Retina (tissue), 1 donor: ENCODE results near the gene APCDD1.
A peak's percentile ranks its signal among the peaks of the same experiment; 100 is the strongest.

ENCODE experiments used
- DNase-seq: peaks from one replicate; pipeline ENCODE4 v3.0.0-alpha.2; 2016

The APCDD1 gene

DNA sequence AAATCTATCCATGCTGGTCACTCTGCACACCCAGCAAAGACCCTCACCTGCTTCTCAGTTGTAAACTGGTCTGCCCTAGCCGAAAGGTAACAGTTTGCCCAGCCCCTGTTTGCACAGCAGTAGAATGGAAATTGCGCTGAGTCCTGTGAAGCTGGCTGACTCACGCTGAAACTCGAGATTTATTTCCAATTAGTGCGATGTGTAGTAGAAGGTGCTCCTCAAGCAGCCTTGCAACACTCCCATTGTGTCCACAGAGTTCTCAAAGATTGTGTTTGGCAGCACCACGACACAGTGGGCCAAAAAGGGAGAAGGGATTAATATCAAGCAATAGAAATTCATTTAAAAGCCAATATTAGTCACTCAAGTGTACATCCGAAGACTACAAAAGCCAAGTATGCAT lies 21.7 kb upstream of the APCDD1 start:
- DNase-seq = no peak

DNA sequence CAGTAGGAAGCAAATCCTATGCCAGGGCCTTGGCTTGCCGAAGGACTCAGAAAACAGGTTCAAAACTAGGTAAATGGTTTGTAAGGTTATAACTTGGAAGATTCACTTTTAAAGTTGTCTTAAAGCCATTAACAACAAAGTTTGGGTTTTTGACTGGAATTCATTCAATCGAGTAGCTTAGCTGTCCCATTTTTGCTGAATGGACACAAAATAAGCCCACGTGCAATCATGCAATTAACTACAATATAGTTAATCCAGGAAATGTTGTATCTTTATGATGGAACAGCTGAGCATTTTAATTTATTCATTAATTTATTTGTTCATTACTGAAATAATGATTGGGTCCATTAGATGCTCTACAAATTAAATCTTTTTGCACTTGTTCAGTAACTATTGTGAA lies 18.3 kb upstream of the APCDD1 start:
- no peak for DNase-seq

DNA sequence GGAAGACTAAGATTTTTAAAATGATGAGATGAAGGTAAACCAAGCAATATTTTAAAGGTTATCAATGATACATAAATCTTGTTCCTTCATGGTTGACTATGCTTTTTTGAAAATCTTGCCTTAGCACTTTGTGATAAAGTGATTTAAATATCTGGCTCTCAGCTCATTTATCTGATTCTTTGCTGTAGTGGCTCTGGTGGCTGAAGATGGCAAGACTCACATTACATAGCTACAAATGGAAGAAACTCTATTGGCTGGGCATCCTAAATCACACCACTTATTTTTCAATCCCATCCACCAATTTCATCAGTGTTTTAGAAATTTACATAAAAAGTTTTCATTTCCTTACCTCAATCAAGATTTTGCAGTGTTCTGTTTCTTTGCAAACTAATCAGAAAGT lies 16.6 kb upstream of the APCDD1 start:
- DNase-seq = no peak

GRCh38 chr18:10439898-10440297 lies 14.5 kb upstream of the APCDD1 start:
- DNase-seq = no peak

DNA sequence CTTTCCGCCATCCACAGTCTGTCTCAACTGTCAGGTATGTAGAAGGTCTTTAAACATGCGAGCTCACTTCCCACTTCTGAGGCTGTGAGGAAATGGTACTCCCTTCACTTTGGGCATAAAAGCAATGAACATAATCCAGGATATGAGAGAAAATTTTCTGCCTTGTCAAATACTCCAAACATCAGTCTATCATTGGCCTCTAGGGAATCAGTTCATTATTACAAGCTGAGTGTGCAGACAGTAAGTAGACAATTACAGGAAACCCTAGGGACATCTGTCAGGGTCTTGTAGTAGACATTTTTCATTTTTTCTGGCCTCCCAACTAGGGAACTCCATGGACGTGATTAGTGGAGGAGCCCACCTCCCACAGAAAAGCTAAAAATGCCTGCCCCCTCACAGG lies 13.6 kb upstream of the APCDD1 start:
- peak; percentile 43 for DNase-seq

GRCh38 chr18:10441472-10441871 lies 13.0 kb upstream of the APCDD1 start:
- no peak for DNase-seq

DNA sequence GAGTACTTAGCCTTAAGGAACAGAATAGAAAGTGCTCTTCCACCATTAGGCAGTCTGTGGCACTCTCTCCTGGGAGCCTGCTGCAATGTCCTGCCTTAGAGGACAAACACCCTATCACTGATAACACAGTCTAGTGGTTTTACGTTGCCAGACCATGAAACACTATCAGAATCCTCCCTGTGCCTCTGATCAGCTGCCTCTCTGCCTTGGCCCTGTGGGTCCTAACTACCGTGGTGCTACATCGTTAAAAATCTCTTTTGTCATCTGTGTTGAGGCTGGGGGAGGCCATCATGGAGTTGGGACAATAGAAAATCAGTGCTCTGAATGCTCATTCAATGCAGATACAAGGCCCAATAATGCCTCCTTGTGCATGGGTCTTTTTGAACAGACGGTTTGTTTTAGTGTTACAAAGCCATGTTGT lies 11.9 kb upstream of the APCDD1 start:
- DNase-seq = peak; percentile 37

DNA sequence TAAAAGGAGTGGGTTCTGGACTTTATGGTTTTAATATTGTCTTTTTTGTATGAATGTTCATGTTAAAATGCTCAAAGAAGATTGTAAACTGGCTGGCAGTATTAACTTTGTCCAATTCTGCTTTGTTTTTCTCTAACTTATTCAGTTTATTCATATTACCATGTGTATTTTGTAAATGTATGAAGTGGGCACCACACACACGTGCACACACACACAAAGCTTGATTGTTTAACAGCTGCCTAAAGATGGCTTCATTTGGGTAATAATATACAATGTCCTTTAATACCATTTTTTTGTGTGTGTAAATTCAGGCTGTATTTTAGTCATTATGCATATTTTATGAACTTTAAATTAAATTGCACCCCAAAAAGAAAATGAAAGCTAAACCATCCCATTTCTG lies 11.4 kb upstream of the APCDD1 start:
- no peak for DNase-seq

DNA sequence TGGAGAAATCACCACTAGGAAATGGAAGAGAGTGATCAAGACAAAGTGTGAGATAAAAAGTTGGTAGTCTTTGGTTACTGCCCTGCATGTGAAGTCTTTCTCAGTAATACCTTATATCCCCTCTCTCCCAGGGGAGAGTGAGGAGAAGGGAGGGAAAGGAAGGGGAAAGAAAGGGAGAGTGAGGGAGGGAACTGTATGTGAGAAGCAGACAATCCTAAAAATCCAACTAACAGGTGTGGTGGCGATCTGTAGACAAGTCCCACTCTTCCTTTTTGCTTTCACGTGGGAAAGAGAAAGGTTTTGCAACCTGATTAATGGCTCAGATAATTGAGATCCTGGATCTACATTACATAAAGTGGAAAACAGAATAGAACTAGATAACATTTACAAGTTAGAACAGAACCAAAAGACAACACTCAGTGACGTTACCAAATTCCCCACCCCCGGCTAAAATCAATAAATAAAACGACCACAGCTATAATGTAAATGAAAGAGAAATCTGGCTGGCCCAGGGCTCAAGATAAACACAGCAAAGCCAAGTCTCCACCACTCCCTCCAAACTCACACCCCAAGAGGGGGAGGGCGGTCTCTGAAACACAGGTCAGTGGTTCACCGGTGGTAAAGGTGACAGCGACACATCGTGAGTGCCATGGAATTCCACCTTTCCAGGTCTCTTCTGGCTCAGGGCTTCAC lies 10.0 kb upstream of the APCDD1 start:
- no peak for DNase-seq

- DNase-seq = no peak
Measured at GRCh38 chr18:10449396-10449795, 5.0 kb upstream of the APCDD1 start.

- DNase-seq = no peak
Measured at GRCh38 chr18:10450986-10451385, 3.4 kb upstream of the APCDD1 start.

- no peak for DNase-seq
Measured at GRCh38 chr18:10453261-10453805, 1.1 kb upstream of the APCDD1 start.

- peak; percentile 82 for DNase-seq
Measured at GRCh38 chr18:10454681-10455557, 484 bp downstream of the APCDD1 start.

DNA sequence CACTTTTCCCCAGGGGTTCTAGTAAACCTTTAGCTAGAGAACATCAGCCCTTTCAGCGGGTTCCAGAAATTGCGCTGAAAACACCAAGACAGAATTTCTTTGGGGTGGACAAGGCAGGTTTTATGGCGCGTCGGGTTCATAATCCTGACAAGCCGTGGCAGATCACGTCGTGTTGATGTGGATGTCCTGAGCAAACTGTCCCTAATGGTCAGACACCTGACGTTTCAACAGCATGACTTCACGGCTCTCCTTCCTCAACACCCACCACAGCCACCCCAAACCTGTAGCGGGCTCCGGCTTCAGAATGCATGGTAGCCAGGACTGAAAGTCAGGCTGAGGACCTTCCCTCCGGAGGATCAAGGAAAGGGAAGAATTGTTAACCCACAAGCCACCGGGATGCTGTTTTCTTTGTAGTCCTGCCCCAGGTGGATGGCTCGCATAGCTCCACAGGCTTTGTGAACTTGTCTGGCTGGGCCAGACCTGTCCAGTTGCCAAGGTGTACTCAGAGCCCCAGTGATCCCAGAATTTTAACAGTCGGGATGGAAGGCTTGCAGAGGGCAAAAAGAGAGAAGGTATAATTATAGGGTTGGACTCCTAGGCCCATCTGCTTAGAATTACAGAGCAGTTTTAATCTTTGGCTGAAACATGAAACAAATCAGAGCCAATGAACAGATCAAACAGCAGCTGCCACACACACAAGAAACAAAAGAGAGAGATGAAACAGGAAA lies 1.5 kb downstream of the APCDD1 start:
- peak; percentile 46 for DNase-seq

DNA sequence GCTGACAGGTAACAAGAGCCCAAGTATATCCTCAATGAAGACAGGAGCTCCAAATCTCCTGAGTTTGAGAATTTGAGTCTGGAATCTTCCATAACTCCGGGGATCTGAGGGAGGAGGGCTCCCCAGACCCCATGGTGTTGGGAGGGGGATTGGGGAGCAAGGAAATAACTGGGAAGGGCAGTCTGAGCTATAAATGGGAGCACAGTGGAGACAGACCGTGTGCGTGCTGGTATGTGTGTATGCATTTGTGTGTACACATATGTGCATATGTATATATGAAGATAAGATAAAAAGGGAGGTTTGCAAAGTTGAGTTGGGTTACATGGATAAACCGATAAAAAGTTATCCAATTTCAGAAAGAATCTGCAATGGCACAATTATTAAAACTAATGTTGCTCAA lies 2.3 kb downstream of the APCDD1 start:
- no peak for DNase-seq

DNA sequence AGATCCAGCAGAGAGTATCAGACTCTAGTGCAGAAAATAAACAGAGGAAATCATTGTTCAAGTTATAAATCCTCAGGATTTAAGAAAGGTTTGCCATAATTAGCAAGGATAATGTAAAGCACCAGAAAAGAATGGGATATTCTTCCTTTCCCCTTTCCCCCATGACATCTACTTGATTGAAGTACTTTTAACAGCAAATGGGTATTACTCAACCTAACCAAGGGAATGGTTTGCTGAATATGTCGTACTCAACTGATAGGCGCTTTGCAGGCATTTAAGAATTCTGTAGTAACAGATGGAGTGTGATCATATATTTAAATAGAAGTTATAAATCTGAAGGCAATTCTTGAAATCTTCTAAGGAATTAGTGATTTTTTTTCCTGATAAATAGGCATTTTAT lies 2.7 kb downstream of the APCDD1 start:
- no peak for DNase-seq

- DNase-seq = no peak
Measured at GRCh38 chr18:10457767-10458166, 3.3 kb downstream of the APCDD1 start.

GRCh38 chr18:10458691-10459090 lies 4.3 kb downstream of the APCDD1 start:
- no peak for DNase-seq

DNA sequence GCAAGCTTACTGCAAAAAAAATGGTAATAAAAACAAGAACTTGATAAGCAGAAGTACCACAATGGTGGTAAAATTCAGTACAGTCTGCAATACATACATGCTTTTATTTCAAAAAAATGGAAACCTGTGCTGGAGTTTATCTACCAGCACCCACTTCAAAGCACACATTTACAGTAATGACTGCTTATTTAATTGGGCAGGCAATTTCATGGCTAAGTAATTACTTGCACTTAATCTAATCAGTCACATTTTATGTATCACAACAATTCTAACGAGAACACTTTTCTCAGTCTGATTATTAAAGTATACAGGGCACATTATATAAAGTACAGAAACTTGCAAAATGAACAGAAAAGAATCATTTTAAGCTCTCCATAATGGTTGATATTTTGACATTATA lies 5.2 kb downstream of the APCDD1 start:
- DNase-seq = no peak

DNA sequence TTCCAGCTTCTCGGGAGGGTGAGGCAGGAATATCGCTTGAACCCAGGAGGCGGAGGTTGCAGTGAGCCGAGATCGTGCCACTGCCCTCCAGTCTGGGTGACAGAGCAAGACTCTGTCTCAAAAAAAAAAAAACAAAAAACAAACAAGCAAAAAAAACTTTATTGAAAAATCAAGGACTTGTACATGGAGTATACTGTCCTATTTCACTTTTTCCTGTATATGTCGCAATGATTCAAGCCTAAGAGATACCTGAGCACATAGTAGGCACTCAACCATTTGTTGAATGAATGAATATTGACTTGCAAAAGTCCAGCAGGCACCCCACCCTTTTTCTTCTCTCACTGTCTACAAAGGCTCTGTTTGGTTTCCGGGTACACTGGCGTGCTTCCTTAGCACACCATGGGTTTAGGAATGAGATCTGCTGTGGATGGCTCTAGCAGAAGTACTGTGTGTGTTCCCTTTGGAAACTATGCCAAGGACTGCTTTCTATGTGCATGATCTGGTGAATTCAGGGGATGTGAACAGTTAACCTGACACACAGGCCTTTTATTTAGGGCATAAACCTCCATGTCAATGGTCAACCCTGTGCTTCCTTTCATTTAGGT lies 6.1 kb downstream of the APCDD1 start:
- DNase-seq = no peak

- no peak for DNase-seq
Measured at GRCh38 chr18:10461989-10462388, 7.6 kb downstream of the APCDD1 start.

GRCh38 chr18:10462597-10462996 lies 8.2 kb downstream of the APCDD1 start:
- no peak for DNase-seq

GRCh38 chr18:10463096-10463495 lies 8.7 kb downstream of the APCDD1 start:
- no peak for DNase-seq
